ENCODE measurements around the gene RBM4B.

RBM4B gene

DNA sequence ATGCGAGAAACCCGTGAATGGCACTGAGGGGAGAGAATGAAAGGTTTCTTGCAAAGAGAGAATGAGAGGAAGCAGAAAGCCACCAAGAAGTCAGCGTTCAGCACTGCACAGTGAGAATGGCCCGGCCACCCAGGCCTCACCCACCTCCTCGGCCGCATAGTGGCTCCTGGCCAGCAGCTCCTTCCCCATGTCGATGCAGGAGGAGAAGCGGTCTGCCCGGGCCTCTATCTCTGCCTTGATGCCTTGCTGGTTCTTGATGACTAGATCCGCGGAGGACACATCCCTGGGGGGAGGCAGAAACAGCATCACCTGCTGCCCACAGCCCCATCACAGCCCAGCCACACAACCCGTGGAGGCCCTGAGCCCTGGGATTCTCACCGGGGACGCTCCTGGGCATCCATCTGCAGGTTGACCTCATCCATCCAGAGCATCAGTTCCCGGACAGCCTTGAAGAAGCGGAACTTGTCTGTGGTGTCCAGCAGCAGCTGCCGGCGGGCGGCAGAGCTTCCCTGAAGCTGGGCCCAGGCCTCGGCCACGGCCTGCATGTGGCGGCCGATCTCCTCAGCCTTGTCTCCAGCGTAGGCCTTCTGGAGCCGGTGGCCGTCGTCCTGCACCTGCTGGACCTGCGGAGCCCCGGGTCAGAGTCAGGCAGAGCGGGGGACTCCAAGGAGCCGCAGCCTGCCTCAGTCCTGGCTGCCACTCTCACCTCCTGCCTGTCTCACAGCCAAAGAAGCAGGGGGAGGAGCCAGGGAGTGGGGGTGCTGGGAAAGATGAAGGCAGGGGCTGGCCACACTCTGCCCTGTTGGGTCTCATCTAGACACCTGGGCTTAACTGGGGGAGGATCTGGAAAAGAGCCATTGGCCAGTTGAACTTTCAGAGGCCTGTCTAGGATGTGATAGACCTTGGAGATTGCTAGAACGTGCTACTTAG is 12.2 kb upstream of the RBM4B start:
- Histone ChIP-seq H3K9me3 (ENCODE audit: insufficient read depth, low read length) (no peaks in the 10 kb centered on the region), H3K4me3 (ENCODE audit: insufficient read length, low read depth) (no peak overlapping the region), H3K36me3 (ENCODE audit: insufficient read depth, insufficient read length, low read length) (peaks cover 91% of the 10 kb centered on the region), H3K27me3 (ENCODE audit: insufficient read depth, insufficient read length) (no peaks in the 10 kb centered on the region), H3K9ac (ENCODE audit: insufficient read length, low read depth) (no peak overlapping the region), H3K4me1 (ENCODE audit: insufficient read depth, insufficient read length) (peaks cover 16% of the 10 kb centered on the region)
- no peak for DNase-seq (ENCODE audit: low read depth, low spot score)
- TF ChIP-seq YY1 (IDR thresholded peaks at IDR 0.05; ENCODE audit: insufficient read depth, insufficient read length) (no peak), ZNF274 (IDR thresholded peaks at IDR 0.05; ENCODE audit: low read depth, low read length) (no peak), SUZ12 (IDR thresholded peaks at IDR 0.05; ENCODE audit: extremely low read depth, insufficient read depth, insufficient read length) (no peak)

DNA sequence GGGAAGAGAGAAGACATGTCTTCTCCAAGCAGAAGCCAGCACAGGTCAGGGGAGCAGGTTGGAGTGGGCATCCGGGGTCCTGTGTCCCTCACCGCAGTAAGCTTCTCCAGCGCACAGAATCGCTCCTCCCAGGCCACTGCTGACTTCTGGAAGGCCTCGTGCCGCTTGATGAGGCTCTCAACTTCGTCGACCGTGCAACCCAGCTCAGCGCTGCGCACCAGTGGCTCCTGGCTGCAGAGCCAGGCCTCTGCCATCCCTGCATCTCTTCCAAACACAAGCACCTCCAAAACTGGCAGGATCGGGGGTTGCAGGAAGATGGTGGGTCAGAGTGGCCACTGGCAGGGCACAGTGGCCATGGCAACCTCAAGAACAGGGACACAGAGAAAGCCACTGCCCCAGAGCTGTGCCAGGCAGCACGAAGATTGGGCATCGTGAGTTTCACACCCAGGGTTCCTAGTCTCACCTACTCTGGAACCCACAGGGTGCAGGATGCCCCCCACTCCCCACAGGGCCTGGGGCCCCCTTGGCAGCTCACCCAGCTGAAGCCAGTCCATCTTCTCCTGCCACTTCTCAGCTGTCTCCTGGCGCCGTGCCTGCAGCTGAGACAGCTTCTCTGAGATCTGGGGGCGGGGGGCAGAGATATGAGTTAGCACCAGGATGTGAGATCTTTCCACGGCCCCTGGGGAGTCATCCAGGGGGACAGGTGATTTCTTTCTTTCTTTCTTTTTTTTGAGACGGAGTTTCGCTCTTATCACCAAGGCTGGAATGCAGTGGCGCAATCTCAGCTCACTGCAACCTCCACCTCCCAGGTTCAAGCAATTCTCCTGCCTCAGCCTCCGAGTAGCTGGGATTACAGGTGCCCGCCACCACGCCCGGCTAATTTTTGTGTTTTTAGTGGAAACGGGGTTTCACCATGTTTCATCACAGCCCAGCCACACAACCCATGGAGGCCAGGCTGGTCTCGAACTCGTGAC is 11.2 kb upstream of the RBM4B start:
- DNase-seq (ENCODE audit: low read depth, low spot score): no peak
- H3K4me1 ChIP-seq (ENCODE audit: insufficient read depth, insufficient read length): peaks cover 17% of the 10 kb centered on the region
- H3K4me3 ChIP-seq (ENCODE audit: insufficient read length, low read depth): no peak overlapping the region
- no peaks in the 10 kb centered on the region for H3K27me3 ChIP-seq (ENCODE audit: insufficient read depth, insufficient read length)
- H3K9ac ChIP-seq (ENCODE audit: insufficient read length, low read depth): peak overlapping the region; percentile 47
- H3K36me3 ChIP-seq (ENCODE audit: insufficient read depth, insufficient read length, low read length): peaks cover 95% of the 10 kb centered on the region
- no peak for TF ChIP-seq SUZ12 (IDR thresholded peaks at IDR 0.05; ENCODE audit: extremely low read depth, insufficient read depth, insufficient read length)
- no peak for TF ChIP-seq YY1 (IDR thresholded peaks at IDR 0.05; ENCODE audit: insufficient read depth, insufficient read length)
- no peak for TF ChIP-seq ZNF274 (IDR thresholded peaks at IDR 0.05; ENCODE audit: low read depth, low read length)
- no peaks in the 10 kb centered on the region for H3K9me3 ChIP-seq (ENCODE audit: insufficient read depth, low read length)

DNA sequence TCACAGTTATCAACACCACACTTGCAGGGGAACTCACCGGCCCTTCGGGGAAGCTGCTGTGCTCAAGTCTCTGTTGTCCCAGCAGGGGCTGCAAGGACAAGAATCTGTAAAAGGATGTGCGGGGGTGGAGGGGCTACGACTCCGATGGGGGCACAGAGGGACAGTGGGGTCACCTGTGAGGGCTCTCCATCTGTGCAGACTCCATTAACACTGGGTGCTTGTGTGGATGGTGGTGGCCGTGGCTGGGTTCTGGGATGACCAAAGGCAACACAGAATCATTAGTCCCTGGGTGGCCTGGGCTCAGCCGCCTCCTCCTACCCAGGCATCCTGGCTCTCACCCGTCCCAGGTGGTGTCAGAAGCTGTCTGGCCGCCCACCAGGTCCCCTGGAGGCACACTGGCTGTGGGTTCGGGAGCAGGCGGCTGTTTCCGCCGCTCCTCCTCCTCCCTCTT is 10.2 kb upstream of the RBM4B start:
- no peak overlapping the region for H3K9ac ChIP-seq (ENCODE audit: insufficient read length, low read depth)
- DNase-seq (ENCODE audit: low read depth, low spot score): no peak
- H3K4me3 ChIP-seq (ENCODE audit: insufficient read length, low read depth): no peak overlapping the region
- H3K36me3 ChIP-seq (ENCODE audit: insufficient read depth, insufficient read length, low read length): peaks cover 91% of the 10 kb centered on the region
- peaks cover 19% of the 10 kb centered on the region for H3K4me1 ChIP-seq (ENCODE audit: insufficient read depth, insufficient read length)
- no peaks in the 10 kb centered on the region for H3K9me3 ChIP-seq (ENCODE audit: insufficient read depth, low read length)
- TF ChIP-seq SUZ12 (IDR thresholded peaks at IDR 0.05; ENCODE audit: extremely low read depth, insufficient read depth, insufficient read length) (no peak), YY1 (IDR thresholded peaks at IDR 0.05; ENCODE audit: insufficient read depth, insufficient read length) (no peak), ZNF274 (IDR thresholded peaks at IDR 0.05; ENCODE audit: low read depth, low read length) (no peak)
- no peaks in the 10 kb centered on the region for H3K27me3 ChIP-seq (ENCODE audit: insufficient read depth, insufficient read length)

DNA sequence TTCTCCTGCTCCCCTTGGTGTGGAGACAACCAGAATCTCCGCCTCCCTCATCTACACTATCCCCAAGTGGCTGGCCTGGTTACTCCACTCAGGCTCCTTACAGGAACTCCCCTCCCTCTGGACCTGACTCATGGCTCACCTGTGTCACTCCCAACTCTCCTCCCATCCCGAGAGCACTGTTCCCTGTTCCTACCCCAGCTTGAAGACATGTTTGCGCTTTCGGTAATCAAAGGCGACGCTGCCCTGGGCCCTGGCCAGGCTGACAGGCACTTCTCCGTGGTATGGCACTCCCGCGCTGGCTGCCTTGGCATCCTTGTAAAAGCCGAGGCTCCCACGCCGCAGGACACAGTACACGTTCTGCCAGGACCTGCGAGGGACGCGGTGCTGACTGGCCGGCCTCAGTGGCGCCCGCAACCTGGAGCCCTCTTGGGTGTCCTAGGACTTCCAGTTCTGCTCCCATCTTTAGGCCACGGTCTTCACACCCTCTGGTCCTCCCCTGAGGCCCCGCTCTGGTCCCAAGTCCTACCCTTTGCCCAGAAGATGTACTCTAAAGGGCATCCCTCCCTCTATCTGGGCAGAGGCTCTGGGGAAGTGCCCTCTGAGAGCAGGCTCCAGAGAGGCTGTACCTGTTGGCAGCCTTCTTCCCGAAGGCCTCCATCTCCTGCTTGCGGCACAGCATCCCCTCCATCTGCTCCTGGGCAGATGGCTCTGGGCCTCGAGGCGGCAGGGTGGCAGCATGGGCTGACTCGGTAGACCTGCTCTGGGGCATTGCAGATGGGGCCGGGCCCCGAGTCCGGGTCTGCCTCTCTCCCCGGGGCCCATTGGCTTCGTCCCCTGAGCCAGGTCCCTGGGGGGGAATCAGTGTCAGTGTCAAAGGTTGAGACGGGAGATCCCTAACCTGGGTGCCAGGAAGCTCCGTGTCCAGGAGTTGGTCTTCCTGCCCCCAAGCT is 9.4 kb upstream of the RBM4B start:
- Histone ChIP-seq H3K36me3 (ENCODE audit: insufficient read depth, insufficient read length, low read length) (peaks cover 83% of the 10 kb centered on the region), H3K9me3 (ENCODE audit: insufficient read depth, low read length) (no peaks in the 10 kb centered on the region), H3K9ac (ENCODE audit: insufficient read length, low read depth) (no peak overlapping the region), H3K4me1 (ENCODE audit: insufficient read depth, insufficient read length) (peaks cover 19% of the 10 kb centered on the region), H3K4me3 (ENCODE audit: insufficient read length, low read depth) (no peak overlapping the region), H3K27me3 (ENCODE audit: insufficient read depth, insufficient read length) (no peaks in the 10 kb centered on the region)
- no peak for TF ChIP-seq ZNF274 (IDR thresholded peaks at IDR 0.05; ENCODE audit: low read depth, low read length)
- DNase-seq (ENCODE audit: low read depth, low spot score): no peak

DNA sequence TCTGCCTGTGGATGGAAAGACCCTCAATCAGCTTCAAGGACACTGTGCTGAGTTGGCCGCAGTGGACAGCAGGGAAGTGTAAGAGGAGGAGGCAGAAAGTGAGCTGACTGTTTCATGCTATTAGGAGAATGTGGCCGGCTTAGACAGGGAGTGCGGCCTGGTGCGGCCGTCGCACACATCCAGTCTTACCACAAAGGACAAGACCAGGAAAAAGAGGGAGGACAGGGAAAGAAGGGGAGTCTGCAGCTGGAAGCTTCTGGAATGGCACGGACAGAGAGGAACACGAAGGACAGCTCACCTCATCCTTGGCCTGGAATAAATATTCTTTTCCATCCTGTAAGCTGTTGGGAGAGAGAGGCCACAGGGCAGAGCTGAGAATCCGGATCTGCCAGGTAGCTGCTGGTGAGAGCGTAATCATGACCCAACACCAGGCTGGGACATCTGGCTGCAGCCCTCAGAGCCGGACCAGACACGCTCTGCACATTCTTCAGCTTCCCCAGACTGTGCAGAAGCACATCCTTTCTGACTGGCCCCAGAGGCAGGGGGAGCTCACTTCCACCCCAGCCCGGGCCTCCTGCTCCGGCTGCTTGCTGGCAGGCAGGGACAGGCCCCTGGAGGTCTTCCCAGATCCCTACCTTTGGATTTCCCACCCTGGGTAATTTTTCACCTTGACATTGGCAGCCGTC is 8.6 kb upstream of the RBM4B start:
- no peak for DNase-seq (ENCODE audit: low read depth, low spot score)
- H3K9ac ChIP-seq (ENCODE audit: insufficient read length, low read depth): no peak overlapping the region

More for the DNA sequence above, 8.6 kb upstream of the RBM4B start:
- H3K27me3 ChIP-seq (ENCODE audit: insufficient read depth, insufficient read length): no peaks in the 10 kb centered on the region
- TF ChIP-seq ZNF274 (IDR thresholded peaks at IDR 0.05; ENCODE audit: low read depth, low read length) (no peak), SUZ12 (IDR thresholded peaks at IDR 0.05; ENCODE audit: extremely low read depth, insufficient read depth, insufficient read length) (no peak), YY1 (IDR thresholded peaks at IDR 0.05; ENCODE audit: insufficient read depth, insufficient read length) (no peak)
- H3K4me3 ChIP-seq (ENCODE audit: insufficient read length, low read depth): no peak overlapping the region
- H3K4me1 ChIP-seq (ENCODE audit: insufficient read depth, insufficient read length): peaks cover 18% of the 10 kb centered on the region
- peaks cover 2% of the 10 kb centered on the region; the same call in 1 of the 2 replicates for H3K9me3 ChIP-seq (ENCODE audit: insufficient read depth, low read length)
- peaks cover 75% of the 10 kb centered on the region for H3K36me3 ChIP-seq (ENCODE audit: insufficient read depth, insufficient read length, low read length)
